H1 (cell line): Measurements from ENCODE around the gene TMEM63C. TPM values are rescaled to one million over a fixed set of nuclear protein-coding genes. Genes with fewer than 3 reads are reported as not detected.

Experiments
- CHD2 ChIP-seq: IDR thresholded peaks from 2 replicates; pipeline ENCODE4 v1.6.1; 2012; ENCODE audit warnings: low read length, improper control_type of control experiment
- CREB1 ChIP-seq: IDR thresholded peaks from 2 replicates; pipeline ENCODE4 v1.6.1; 2012; ENCODE audit warnings: inconsistent platforms
- CTBP2 ChIP-seq: IDR thresholded peaks from 2 replicates; pipeline ENCODE4 v1.7.0; 2011; ENCODE audit warnings: borderline replicate concordance, mild to moderate bottlenecking, moderate library complexity, mixed read lengths, low read length; ENCODE audit not compliant: insufficient read depth, insufficient read length
- RFX5 ChIP-seq: IDR thresholded peaks from 2 replicates; pipeline ENCODE4 v1.6.1; 2011; ENCODE audit warnings: low read depth, low read length, improper control_type of control experiment, borderline replicate concordance
- SIRT6 ChIP-seq: IDR thresholded peaks from one replicate; pipeline ENCODE4 v1.7.1; 2012; ENCODE audit warnings: low read length, inconsistent platforms
- SIX5 ChIP-seq: IDR thresholded peaks from 2 replicates; pipeline ENCODE4 v1.6.1; 2011; ENCODE audit warnings: mild to moderate bottlenecking, low read depth, low read length
- polyA plus RNA-seq, 7 experiments: library from polyadenylated mRNA; depleted of rRNA in 3 of 7; stranded (reverse) in 5 of 7; unstranded in 2 of 7; fragments of >200 nt in 5 of 7; fragments of 200-250 nt in 2 of 7; gene quantifications; 1 replicate in 5 of 7; 2 replicates in 1 of 7; 4 replicates in 1 of 7; pipeline versions ENCODE4 v1.2.1 to v1.2.3, GENCODE V29; 2011 to 2013; ENCODE audit warnings: missing spikeins in 2 of 7, mixed read lengths in 2 of 7
- total RNA-seq: library from RNA; stranded (reverse); fragmentation: NEBNext Ultra II Directional; extraction: Animal tissue kit (Norgen Biotek cat#: 25700); gene quantifications from 2 replicates; pipeline ENCODE4 v1.2.1, GENCODE V29; 2021
- TF ChIP-seq, protein P1 (sequence below): IDR thresholded peaks from 2 replicates; pipeline ENCODE4 v1.6.1; 2011; ENCODE audit warnings: low read depth, mild to moderate bottlenecking, low read length; ENCODE audit not compliant: insufficient read depth
- TF ChIP-seq, protein P2 (sequence below): fragments of 300-600 bp; sonication (generic); IDR thresholded peaks from 2 replicates; pipeline ENCODE4 v1.7.1; 2012; ENCODE audit warnings: low read length, moderate library complexity, mild to moderate bottlenecking, inconsistent platforms; ENCODE audit not compliant: insufficient replicate concordance

Gene TMEM63C
- total and polyA plus RNA-seq, 2 of the 8 experiments (the other 6 are each of a cell fraction or from before 2014, with no cell fraction given), result 3.0 to 7.6 TPM

- TF ChIP-seq, protein P1, sequence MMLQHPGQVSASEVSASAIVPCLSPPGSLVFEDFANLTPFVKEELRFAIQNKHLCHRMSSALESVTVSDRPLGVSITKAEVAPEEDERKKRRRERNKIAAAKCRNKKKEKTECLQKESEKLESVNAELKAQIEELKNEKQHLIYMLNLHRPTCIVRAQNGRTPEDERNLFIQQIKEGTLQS, result no peak
- TF ChIP-seq SIX5 (no peak), CHD2 (no peak), CTBP2 (no peak), RFX5 (no peak), CREB1 (no peak), SIRT6 (no peak)
- TF ChIP-seq, protein P2, sequence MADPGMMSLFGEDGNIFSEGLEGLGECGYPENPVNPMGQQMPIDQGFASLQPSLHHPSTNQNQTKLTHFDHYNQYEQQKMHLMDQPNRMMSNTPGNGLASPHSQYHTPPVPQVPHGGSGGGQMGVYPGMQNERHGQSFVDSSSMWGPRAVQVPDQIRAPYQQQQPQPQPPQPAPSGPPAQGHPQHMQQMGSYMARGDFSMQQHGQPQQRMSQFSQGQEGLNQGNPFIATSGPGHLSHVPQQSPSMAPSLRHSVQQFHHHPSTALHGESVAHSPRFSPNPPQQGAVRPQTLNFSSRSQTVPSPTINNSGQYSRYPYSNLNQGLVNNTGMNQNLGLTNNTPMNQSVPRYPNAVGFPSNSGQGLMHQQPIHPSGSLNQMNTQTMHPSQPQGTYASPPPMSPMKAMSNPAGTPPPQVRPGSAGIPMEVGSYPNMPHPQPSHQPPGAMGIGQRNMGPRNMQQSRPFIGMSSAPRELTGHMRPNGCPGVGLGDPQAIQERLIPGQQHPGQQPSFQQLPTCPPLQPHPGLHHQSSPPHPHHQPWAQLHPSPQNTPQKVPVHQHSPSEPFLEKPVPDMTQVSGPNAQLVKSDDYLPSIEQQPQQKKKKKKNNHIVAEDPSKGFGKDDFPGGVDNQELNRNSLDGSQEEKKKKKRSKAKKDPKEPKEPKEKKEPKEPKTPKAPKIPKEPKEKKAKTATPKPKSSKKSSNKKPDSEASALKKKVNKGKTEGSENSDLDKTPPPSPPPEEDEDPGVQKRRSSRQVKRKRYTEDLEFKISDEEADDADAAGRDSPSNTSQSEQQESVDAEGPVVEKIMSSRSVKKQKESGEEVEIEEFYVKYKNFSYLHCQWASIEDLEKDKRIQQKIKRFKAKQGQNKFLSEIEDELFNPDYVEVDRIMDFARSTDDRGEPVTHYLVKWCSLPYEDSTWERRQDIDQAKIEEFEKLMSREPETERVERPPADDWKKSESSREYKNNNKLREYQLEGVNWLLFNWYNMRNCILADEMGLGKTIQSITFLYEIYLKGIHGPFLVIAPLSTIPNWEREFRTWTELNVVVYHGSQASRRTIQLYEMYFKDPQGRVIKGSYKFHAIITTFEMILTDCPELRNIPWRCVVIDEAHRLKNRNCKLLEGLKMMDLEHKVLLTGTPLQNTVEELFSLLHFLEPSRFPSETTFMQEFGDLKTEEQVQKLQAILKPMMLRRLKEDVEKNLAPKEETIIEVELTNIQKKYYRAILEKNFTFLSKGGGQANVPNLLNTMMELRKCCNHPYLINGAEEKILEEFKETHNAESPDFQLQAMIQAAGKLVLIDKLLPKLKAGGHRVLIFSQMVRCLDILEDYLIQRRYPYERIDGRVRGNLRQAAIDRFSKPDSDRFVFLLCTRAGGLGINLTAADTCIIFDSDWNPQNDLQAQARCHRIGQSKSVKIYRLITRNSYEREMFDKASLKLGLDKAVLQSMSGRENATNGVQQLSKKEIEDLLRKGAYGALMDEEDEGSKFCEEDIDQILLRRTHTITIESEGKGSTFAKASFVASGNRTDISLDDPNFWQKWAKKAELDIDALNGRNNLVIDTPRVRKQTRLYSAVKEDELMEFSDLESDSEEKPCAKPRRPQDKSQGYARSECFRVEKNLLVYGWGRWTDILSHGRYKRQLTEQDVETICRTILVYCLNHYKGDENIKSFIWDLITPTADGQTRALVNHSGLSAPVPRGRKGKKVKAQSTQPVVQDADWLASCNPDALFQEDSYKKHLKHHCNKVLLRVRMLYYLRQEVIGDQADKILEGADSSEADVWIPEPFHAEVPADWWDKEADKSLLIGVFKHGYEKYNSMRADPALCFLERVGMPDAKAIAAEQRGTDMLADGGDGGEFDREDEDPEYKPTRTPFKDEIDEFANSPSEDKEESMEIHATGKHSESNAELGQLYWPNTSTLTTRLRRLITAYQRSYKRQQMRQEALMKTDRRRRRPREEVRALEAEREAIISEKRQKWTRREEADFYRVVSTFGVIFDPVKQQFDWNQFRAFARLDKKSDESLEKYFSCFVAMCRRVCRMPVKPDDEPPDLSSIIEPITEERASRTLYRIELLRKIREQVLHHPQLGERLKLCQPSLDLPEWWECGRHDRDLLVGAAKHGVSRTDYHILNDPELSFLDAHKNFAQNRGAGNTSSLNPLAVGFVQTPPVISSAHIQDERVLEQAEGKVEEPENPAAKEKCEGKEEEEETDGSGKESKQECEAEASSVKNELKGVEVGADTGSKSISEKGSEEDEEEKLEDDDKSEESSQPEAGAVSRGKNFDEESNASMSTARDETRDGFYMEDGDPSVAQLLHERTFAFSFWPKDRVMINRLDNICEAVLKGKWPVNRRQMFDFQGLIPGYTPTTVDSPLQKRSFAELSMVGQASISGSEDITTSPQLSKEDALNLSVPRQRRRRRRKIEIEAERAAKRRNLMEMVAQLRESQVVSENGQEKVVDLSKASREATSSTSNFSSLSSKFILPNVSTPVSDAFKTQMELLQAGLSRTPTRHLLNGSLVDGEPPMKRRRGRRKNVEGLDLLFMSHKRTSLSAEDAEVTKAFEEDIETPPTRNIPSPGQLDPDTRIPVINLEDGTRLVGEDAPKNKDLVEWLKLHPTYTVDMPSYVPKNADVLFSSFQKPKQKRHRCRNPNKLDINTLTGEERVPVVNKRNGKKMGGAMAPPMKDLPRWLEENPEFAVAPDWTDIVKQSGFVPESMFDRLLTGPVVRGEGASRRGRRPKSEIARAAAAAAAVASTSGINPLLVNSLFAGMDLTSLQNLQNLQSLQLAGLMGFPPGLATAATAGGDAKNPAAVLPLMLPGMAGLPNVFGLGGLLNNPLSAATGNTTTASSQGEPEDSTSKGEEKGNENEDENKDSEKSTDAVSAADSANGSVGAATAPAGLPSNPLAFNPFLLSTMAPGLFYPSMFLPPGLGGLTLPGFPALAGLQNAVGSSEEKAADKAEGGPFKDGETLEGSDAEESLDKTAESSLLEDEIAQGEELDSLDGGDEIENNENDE, result no peak
- TF ChIP-seq, all 59 proteins: peak for 0
These were observed 5.5 kb downstream of the TMEM63C start (continued) for GRCh38 chr14:77186911-77187648.
